Endothelial cell of umbilical vein (primary cell): ENCODE measurements around the gene CAPN2. TPM values are rescaled to one million over a fixed set of nuclear protein-coding genes. Genes with fewer than 3 reads are reported as not detected.

Experiments used
- BruUV-seq: library from RNA; stranded (reverse); fragments of 400-500 nt; replicated peaks from 2 replicates; lab custom pipeline; 2021; lab: Mats Ljungman, UMichigan
- CTCF ChIA-PET: fragments of 300-600, 350-600 bp; sonication (Branson Sonifier 250); formaldehyde crosslinking; loops from one replicate; lab custom pipeline; 2021; ENCODE audit warnings: antibody characterized with exemption, inconsistent platforms; lab: Charles Lee
- POLR2A ChIA-PET: fragments of 300-600, 350-600 bp; sonication (Branson Sonifier 250); formaldehyde crosslinking; loops from one replicate; lab custom pipeline; 2021; ENCODE audit warnings: antibody characterized with exemption, inconsistent platforms; lab: Charles Lee
- DNase-seq: peaks from one replicate; pipeline ENCODE4 v3.0.0-alpha.2; 2011; ENCODE audit warnings: low read depth, low spot score
- FAIRE-seq: peaks from 2 replicates; lab custom pipeline; 2011; peaks lifted over from hg19 to GRCh38; lab: Jason Lieb, UNC
- H2AFZ ChIP-seq: 2 replicates; pipeline ENCODE4 v1.6.0; 2012; ENCODE audit warnings: low read depth, low read length, control low read depth, inconsistent platforms
- H3K27ac ChIP-seq: 2 replicates; pipeline ENCODE4 v1.5.1; 2011; ENCODE audit warnings: low read depth, mild to moderate bottlenecking, control low read depth, low read length, moderate library complexity; ENCODE audit not compliant: insufficient read depth
- H3K27me3 ChIP-seq, 2 experiments: 2 replicates each; pipeline versions ENCODE4 v1.6.0 to v1.6.1; 2011; ENCODE audit warnings: low read length in 2 of 2, mixed read lengths in 1 of 2; ENCODE audit not compliant: control insufficient read depth in 2 of 2, insufficient read depth in 2 of 2
- H3K36me3 ChIP-seq, 2 experiments: 2 replicates in 1 of 2; 3 replicates in 1 of 2; pipeline ENCODE4 v1.5.1; 2011; ENCODE audit warnings: low read length in 2 of 2, mild to moderate bottlenecking in 1 of 2, moderate library complexity in 1 of 2; ENCODE audit not compliant: control insufficient read depth in 2 of 2, insufficient read depth in 2 of 2; ENCODE audit errors: extremely low read depth in 1 of 2
- H3K4me1 ChIP-seq: 3 replicates; pipeline ENCODE4 v1.5.1; 2011; ENCODE audit warnings: mild to moderate bottlenecking, low read length; ENCODE audit not compliant: control insufficient read depth, insufficient read depth; ENCODE audit errors: extremely low read depth
- H3K4me2 ChIP-seq: 2 replicates; pipeline ENCODE4 v1.6.1; 2011; ENCODE audit warnings: low read length, control low read depth, mixed read lengths; ENCODE audit not compliant: insufficient read depth
- H3K4me3 ChIP-seq, 3 experiments: fragments of 200-600 bp in 1 of 3; sonication (generic), shearing (Covaris generic) in 1 of 3; replicated peaks in 1 of 3; 2 replicates each; pipeline ENCODE4 v1.5.1; 2011 to 2016; ENCODE audit warnings: control low read depth in 3 of 3, low read length in 3 of 3, mild to moderate bottlenecking in 2 of 3, inconsistent platforms in 1 of 3, low read depth in 1 of 3, moderate library complexity in 1 of 3; ENCODE audit not compliant: insufficient read depth in 1 of 3
- H3K79me2 ChIP-seq: 2 replicates; pipeline ENCODE4 v1.6.0; 2012; ENCODE audit warnings: low read length, inconsistent platforms; ENCODE audit not compliant: control insufficient read depth, insufficient read depth
- H3K9ac ChIP-seq: replicated peaks from 2 replicates; pipeline ENCODE3; 2011; ENCODE audit warnings: low read length, control low read depth; ENCODE audit not compliant: insufficient read depth; ENCODE audit errors: extremely low read depth
- H3K9me1 ChIP-seq: replicated peaks from 3 replicates; pipeline ENCODE4 v1.6.0; 2011; ENCODE audit warnings: mild to moderate bottlenecking, low read length; ENCODE audit not compliant: control insufficient read depth, insufficient read depth; ENCODE audit errors: extremely low read depth
- H3K9me3 ChIP-seq: replicated peaks from 2 replicates; pipeline ENCODE4 v1.5.1; 2012; ENCODE audit warnings: low read length, inconsistent platforms; ENCODE audit not compliant: control insufficient read depth, insufficient read depth
- H4K20me1 ChIP-seq: replicated peaks from 2 replicates; pipeline ENCODE3; 2011; ENCODE audit warnings: mild to moderate bottlenecking, low read length; ENCODE audit not compliant: control insufficient read depth, insufficient read depth; ENCODE audit errors: extremely low read depth
- CTCF ChIP-seq, 2 donors: IDR thresholded peaks; 1 replicate in 1 of 2; 2 replicates in 1 of 2; pipeline ENCODE4 v1.5.1; 2011; ENCODE audit warnings: low read length in 2 of 2, mild to moderate bottlenecking in 2 of 2, moderate library complexity in 2 of 2, control low read depth in 1 of 2, inconsistent platforms in 1 of 2, low read depth in 1 of 2; ENCODE audit not compliant: insufficient read depth in 1 of 2; ENCODE audit errors: extremely low read depth in 1 of 2
- EZH2 ChIP-seq: IDR thresholded peaks from 2 replicates; pipeline ENCODE4 v1.6.1; 2012; ENCODE audit warnings: borderline replicate concordance, low read depth, mild to moderate bottlenecking, moderate library complexity, low read length, inconsistent platforms; ENCODE audit not compliant: severe bottlenecking
- FOS ChIP-seq: IDR thresholded peaks from 2 replicates; pipeline ENCODE4 v1.6.1; 2011; ENCODE audit warnings: mild to moderate bottlenecking, low read length, moderate library complexity, borderline replicate concordance; ENCODE audit not compliant: insufficient read depth
- GATA2 ChIP-seq: IDR thresholded peaks from 2 replicates; pipeline ENCODE4 v1.7.0; 2011; ENCODE audit warnings: low read depth, mild to moderate bottlenecking, moderate library complexity, mixed read lengths, low read length; ENCODE audit not compliant: insufficient read length, insufficient read depth
- JUN ChIP-seq: IDR thresholded peaks from 2 replicates; pipeline ENCODE4 v1.6.1; 2011; ENCODE audit warnings: borderline replicate concordance, low read depth; ENCODE audit not compliant: insufficient read length, insufficient read depth
- MYC ChIP-seq: IDR thresholded peaks from one replicate; pipeline ENCODE4 v1.6.1; 2011; ENCODE audit warnings: mild to moderate bottlenecking, low read depth, low read length
- POLR2A ChIP-seq: IDR thresholded peaks from 2 replicates; pipeline ENCODE4 v1.6.1; 2012; ENCODE audit warnings: low read depth, mild to moderate bottlenecking, control low read depth, low read length
- POLR2AphosphoS5 ChIP-seq: IDR thresholded peaks from 2 replicates; pipeline ENCODE4 v1.6.1; 2012; ENCODE audit warnings: low read depth, mild to moderate bottlenecking, control low read depth, low read length, moderate library complexity; ENCODE audit not compliant: insufficient read depth
- dilution Hi-C: fragments of 300-500 bp; cut with MboI; formaldehyde crosslinking; loops from one replicate; pipeline ENCODE4 v1.15.0; 2019; ENCODE audit warnings: low sequenced_read_pairs; ENCODE audit not compliant: extremely low pct_ligation_motif_present
- intact Hi-C: fragments of 100-400 bp; cut with micrococcal nuclease; formaldehyde crosslinking; loops from one replicate; pipeline ENCODE4 v1.10.0; 2022
- polyA plus RNA-seq, 4 experiments: library from polyadenylated mRNA; depleted of rRNA in 3 of 4; stranded (reverse) in 3 of 4; unstranded in 1 of 4; fragments of >200 nt; gene quantifications; 2 replicates each; pipeline versions ENCODE4 v1.2.1 to v1.2.3, GENCODE V29; 2011 to 2012; ENCODE audit warnings: missing spikeins in 1 of 4
- total RNA-seq: library from RNA; stranded (reverse); gene quantifications from 2 replicates; pipeline ENCODE4 v1.2.3, GENCODE V29; 2021
- TF ChIP-seq, protein P1 (sequence below): IDR thresholded peaks from 2 replicates; pipeline ENCODE4 v1.6.1; 2011; ENCODE audit not compliant: insufficient read depth, insufficient read length

CAPN2 gene
- total and polyA plus RNA-seq, 2 donors (not counting 3 experiments of a cell fraction or from before 2014, with no cell fraction given), result 110 to 420 TPM

DNA sequence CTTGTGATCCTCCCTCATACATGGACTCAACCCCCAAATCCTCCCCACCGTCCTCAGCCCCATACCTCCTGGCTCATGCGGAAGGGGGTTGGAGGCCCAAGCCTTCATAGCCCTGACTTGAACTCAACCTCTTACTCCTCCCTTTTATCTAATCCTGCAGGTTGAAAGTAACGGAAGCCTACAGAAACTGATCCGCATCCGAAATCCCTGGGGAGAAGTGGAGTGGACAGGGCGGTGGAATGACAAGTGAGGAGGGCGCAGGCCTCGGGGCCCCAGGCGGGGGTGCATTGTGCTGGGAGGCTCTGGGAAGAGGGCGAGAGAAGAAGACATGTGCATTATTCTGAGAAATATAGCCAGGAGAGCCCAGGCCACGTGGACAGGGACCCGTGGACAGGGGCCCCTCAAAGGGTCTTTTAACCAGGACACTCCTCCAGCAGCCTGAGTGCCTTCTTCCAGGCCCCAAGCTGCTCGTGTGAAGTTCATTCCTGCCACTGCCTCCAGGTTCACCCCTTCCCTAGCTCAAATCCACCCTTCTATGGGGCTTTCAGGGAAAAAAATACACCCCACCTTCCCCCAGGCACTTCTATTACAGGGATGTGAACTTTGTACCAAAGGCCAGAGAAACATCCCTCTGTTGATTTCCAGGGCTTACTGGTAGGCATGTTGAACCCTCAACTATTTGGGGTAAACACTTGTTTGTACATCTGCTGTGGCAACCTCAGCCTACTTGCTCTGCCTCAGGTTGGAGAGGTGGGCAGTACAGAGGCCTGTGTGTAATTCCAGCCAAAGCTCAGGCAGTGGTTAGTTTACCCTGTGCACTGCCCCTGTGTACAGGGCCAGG is 38.6 kb downstream of the CAPN2 start:
- H4K20me1 ChIP-seq, result no peaks in the 10 kb centered on the region
- H3K9me3 ChIP-seq, result no peaks in the 10 kb centered on the region
- peaks cover 28 to 53% of the 10 kb centered on the region in 2 experiments for H3K36me3 ChIP-seq
- no peak overlapping the region for H3K4me2 ChIP-seq
- FAIRE-seq (no peak), DNase-seq (no peak)
- dilution Hi-C loops, result no loop called here
- no peak overlapping the region for H3K9ac ChIP-seq
- H2AFZ ChIP-seq, result no peak overlapping the region
- ChIA-PET POLR2A (no interaction called here), CTCF (interaction anchor here (0.9 to 8.5 kb wide), 7 partner anchors 15 to 50 kb away, joined by 3 to 148 read pairs (median 13); partner anchors contain the start of gene CAPN2)
- no TSS peak for BruUV-seq
- H3K27ac ChIP-seq, result no peak overlapping the region
- intact Hi-C loops, result no loop called here
- H3K9me1 ChIP-seq, result no peaks in the 10 kb centered on the region
- peaks cover 22% of the 10 kb centered on the region for H3K4me1 ChIP-seq
- no peak overlapping the region for H3K4me3 ChIP-seq
- no peaks in the 10 kb centered on the region for H3K27me3 ChIP-seq
- TF ChIP-seq EZH2 (no peak), JUN (no peak), MYC (no peak), CTCF (IDR thresholded peaks at IDR 0.05; ENCODE audit: extremely low read depth in 1 of 2, insufficient read depth in 1 of 2, low read depth in 1 of 2, low read length in 2 of 2) (no peak), GATA2 (no peak), POLR2AphosphoS5 (no peak), POLR2A (no peak), FOS (no peak)
- TF ChIP-seq, protein P1, sequence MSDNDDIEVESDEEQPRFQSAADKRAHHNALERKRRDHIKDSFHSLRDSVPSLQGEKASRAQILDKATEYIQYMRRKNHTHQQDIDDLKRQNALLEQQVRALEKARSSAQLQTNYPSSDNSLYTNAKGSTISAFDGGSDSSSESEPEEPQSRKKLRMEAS, result no peak
- peaks cover 18% of the 10 kb centered on the region for H3K79me2 ChIP-seq
